Activated T-cell treated with anti-CD3 and anti-CD28 coated beads for 4 hours (primary cell): ENCODE data around the gene CST11.
A peak's percentile ranks its signal among the peaks of the same experiment; 100 is the strongest.

Experiments
- DNase-seq: peaks from one replicate; pipeline ENCODE4 v3.0.0-alpha.2; 2020

CST11 gene

GRCh38 chr20:23453549-23454543, 1.2 kb upstream of the CST11 start:
- DNase-seq: no peak

- no peak for DNase-seq
These were observed 654 bp downstream of the CST11 start for GRCh38 chr20:23451956-23452487.

GRCh38 chr20:23450877-23451276, 1.8 kb downstream of the CST11 start:
- DNase-seq: no peak

GRCh38 chr20:23449421-23449820, 3.3 kb downstream of the CST11 start:
- no peak for DNase-seq

GRCh38 chr20:23448167-23448566, 4.5 kb downstream of the CST11 start:
- DNase-seq: no peak

GRCh38 chr20:23446505-23446904, 6.2 kb downstream of the CST11 start:
- DNase-seq: no peak

GRCh38 chr20:23445596-23446217, 7.0 kb downstream of the CST11 start:
- no peak for DNase-seq

- no peak for DNase-seq
These were observed 7.8 kb downstream of the CST11 start for GRCh38 chr20:23444859-23445258.

- DNase-seq: no peak
These were observed 10.2 kb downstream of the CST11 start for GRCh38 chr20:23442436-23442835.

- DNase-seq: peak; percentile 51
These were observed 10.8 kb downstream of the CST11 start for GRCh38 chr20:23441850-23442313.

- no peak for DNase-seq
These were observed 12.7 kb downstream of the CST11 start for GRCh38 chr20:23440004-23440403.

GRCh38 chr20:23438661-23439060, 14.0 kb downstream of the CST11 start:
- DNase-seq: no peak

GRCh38 chr20:23437126-23437899, 15.4 kb downstream of the CST11 start:
- no peak for DNase-seq

GRCh38 chr20:23436681-23437080, 16.0 kb downstream of the CST11 start:
- no peak for DNase-seq

- no peak for DNase-seq
These were observed 16.8 kb downstream of the CST11 start for GRCh38 chr20:23435626-23436539.

- no peak for DNase-seq
These were observed 18.0 kb downstream of the CST11 start for GRCh38 chr20:23434521-23435313.

GRCh38 chr20:23433628-23434027, 19.0 kb downstream of the CST11 start:
- no peak for DNase-seq

GRCh38 chr20:23425129-23425528, 27.5 kb downstream of the CST11 start:
- DNase-seq: no peak

GRCh38 chr20:23420943-23421931, 31.4 kb downstream of the CST11 start, which contains the start of gene NAPB:
NAPB (minus strand) TSS chr20:23421488; CDS start chr20:23421402, 86 bp downstream.
- peak; percentile 92 for DNase-seq
